NCI-H345 treated with DMSO at 0.1 percent for 48 hours (cell line): ENCODE measurements around the gene CFAP46.
"Not testable (repeated sequence)": the region's sequence is repeated elsewhere in the genome, so short reads cannot be mapped to it uniquely, and the experiment has no call there.

Experiments
- DNase-seq: peaks from one replicate; lab custom pipeline; 2025; ENCODE audit not compliant: unreplicated experiment; lab: John Stamatoyannopoulos, UW

Gene CFAP46

GRCh38 chr10:132945125-132945893 lies 2.9 kb upstream of the CFAP46 start:
- no peak for DNase-seq

GRCh38 chr10:132944510-132944909 lies 2.1 kb upstream of the CFAP46 start:
- no peak for DNase-seq

GRCh38 chr10:132943791-132944404 lies 1.5 kb upstream of the CFAP46 start:
- DNase-seq: no peak

GRCh38 chr10:132943058-132943790 lies 854 bp upstream of the CFAP46 start:
- DNase-seq: no peak

GRCh38 chr10:132941640-132942051 lies 724 bp downstream of the CFAP46 start:
- DNase-seq: no peak

- no peak for DNase-seq
Measured at GRCh38 chr10:132940791-132941465, 1.4 kb downstream of the CFAP46 start.

- no peak for DNase-seq
Measured at GRCh38 chr10:132939957-132940790, 2.2 kb downstream of the CFAP46 start.

GRCh38 chr10:132939378-132939955 lies 2.9 kb downstream of the CFAP46 start:
- DNase-seq: no peak

- DNase-seq: no peak
Measured at GRCh38 chr10:132938472-132939339, 3.7 kb downstream of the CFAP46 start.

- DNase-seq: no peak
Measured at GRCh38 chr10:132937861-132938260, 4.5 kb downstream of the CFAP46 start.

GRCh38 chr10:132934953-132935352 lies 7.4 kb downstream of the CFAP46 start:
- DNase-seq: no peak

- DNase-seq: no peak
Measured at GRCh38 chr10:132933308-132934042, 8.9 kb downstream of the CFAP46 start.

- no peak for DNase-seq
Measured at GRCh38 chr10:132932461-132933307, 9.7 kb downstream of the CFAP46 start.

- not testable (repeated sequence) for DNase-seq
Measured at GRCh38 chr10:132931258-132932250, 10.8 kb downstream of the CFAP46 start.

- not testable (repeated sequence) for DNase-seq
Measured at GRCh38 chr10:132930701-132931100, 11.7 kb downstream of the CFAP46 start.

- DNase-seq: no peak
Measured at GRCh38 chr10:132929953-132930548, 12.3 kb downstream of the CFAP46 start.
